Measurements from ENCODE around the gene LRRN4CL.

GRCh38 chr11:62716816-62717215 lies 27.5 kb upstream of the LRRN4CL start:
- no peak for TF ChIP-seq EZH2 (IDR thresholded peaks at IDR 0.05)
- no peak for TF ChIP-seq CTCF (IDR thresholded peaks at IDR 0.05)
- no peak for TF ChIP-seq EZH2phosphoT487 (IDR thresholded peaks at IDR 0.05)

Data from neural progenitor cell (in vitro differentiated cells).